ENCODE measurements around the gene PSMA4. TPM values are rescaled to one million over a fixed set of nuclear protein-coding genes. Genes with fewer than 3 reads are reported as not detected.

The PSMA4 gene
- total and polyA plus RNA-seq, 10 of the 15 experiments (the other 5 are each of a cell fraction or from before 2014, with no cell fraction given), result 210 to 1,221 (median 546) TPM

DNA sequence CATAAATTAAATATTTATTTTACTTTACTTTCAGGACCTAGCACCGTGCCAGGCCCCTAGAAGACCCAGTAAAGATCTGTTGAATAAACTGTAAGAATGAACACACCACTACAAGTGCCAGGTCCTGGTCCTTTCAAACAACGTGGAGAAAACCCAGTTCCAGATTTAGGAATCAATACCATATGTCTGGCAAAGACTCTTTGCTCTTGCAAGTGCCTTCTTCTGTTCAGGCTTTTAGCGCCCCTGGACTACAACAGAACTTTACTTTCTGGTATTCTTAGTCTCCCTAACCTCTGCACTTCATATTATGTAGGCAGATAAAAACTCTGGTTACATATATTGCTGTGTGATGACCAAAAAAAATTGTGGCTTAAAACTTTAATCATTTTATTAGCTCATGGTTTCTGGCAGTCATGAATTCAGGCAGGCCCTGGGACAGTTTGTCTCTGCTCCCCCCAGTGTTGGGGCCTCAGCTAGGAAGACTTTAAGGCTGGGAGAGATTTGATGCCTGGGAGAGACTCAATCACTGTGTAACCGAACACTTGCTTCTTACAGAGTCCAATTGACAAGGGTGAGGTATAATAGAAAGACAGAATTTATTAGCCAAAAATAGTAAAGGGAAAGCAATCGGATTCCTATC, 2.9 kb upstream of the PSMA4 start:
- SMC1A ChIA-PET (ENCODE audit: uncharacterized antibody, unreplicated experiment), result interaction anchor here (1.0 kb wide), 1 partner anchor 23 kb away, joined by 3 read pairs; no protein-coding TSS in a partner anchor
- ATAC-seq (no peak), FAIRE-seq (no peak), DNase-seq (ENCODE audit: low read depth, low spot score) (no peak)
- Histone ChIP-seq H2AFZ (ENCODE audit: control insufficient read depth, low read depth, low read length) (no peak overlapping the region), H4K20me1 (ENCODE audit: control insufficient read depth, insufficient read depth) (no peaks in the 10 kb centered on the region), H3K4me1 (ENCODE audit: control insufficient read depth, insufficient read depth, low read length) (no peaks in the 10 kb centered on the region; the same call in 1 of the 2 replicates), H3K9ac (ENCODE audit: control insufficient read depth, insufficient read depth, low read length) (no peak overlapping the region), H3K36me3 (ENCODE audit: control insufficient read depth in 2 of 2, insufficient read depth in 2 of 2, low read length in 1 of 2) (no peaks in the 10 kb centered on the region), H3K27ac (ENCODE audit: control insufficient read depth, insufficient read depth) (no peak overlapping the region), H3K9me3 (replicated peaks; ENCODE audit: control insufficient read depth, insufficient read depth, low read length) (no peaks in the 10 kb centered on the region), H3K79me2 (ENCODE audit: control insufficient read depth, insufficient read depth, low read length) (peaks cover 26% of the 10 kb centered on the region), H3K4me2 (ENCODE audit: control insufficient read depth, insufficient read depth) (no peak overlapping the region), H3K4me3 (no peak overlapping the region), H3K27me3 (replicated peaks in 1 of 2; ENCODE audit: control insufficient read depth in 2 of 2, insufficient read depth in 2 of 2, low read length in 1 of 2) (no peaks in the 10 kb centered on the region)
- in situ Hi-C loops (cut with MboI) (no loop called here), intact Hi-C loops (cut with micrococcal nuclease; ENCODE audit: unreplicated experiment) (no loop called here)
- POLR2A ChIA-PET, result no interaction called here
- CTCF ChIA-PET, result no interaction called here
- RAD21 ChIA-PET (ENCODE audit: unreplicated experiment), result no interaction called here
- 67% methylated on average over 5 of the region's 5 CpGs for WGBS (ENCODE audit: insufficient coverage, insufficient replicate concordance, low lambda C conversion rate, missing lambda C conversion rate)
- BruUV-seq (replicated peaks), result no TSS peak
- TF ChIP-seq, protein P1, sequence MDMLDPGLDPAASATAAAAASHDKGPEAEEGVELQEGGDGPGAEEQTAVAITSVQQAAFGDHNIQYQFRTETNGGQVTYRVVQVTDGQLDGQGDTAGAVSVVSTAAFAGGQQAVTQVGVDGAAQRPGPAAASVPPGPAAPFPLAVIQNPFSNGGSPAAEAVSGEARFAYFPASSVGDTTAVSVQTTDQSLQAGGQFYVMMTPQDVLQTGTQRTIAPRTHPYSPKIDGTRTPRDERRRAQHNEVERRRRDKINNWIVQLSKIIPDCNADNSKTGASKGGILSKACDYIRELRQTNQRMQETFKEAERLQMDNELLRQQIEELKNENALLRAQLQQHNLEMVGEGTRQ (IDR thresholded peaks at IDR 0.05; ENCODE audit: borderline replicate concordance, low read depth, low read length), result no peak
- TF ChIP-seq SREBF2 (IDR thresholded peaks at IDR 0.05; ENCODE audit: low read length) (no peak), FOS (IDR thresholded peaks at IDR 0.05; ENCODE audit: borderline replicate concordance, extremely low read depth, insufficient read length) (no peak), SIX5 (IDR thresholded peaks at IDR 0.05; ENCODE audit: low read depth, low read length, severe bottlenecking) (no peak), ZNF24 (IDR thresholded peaks at IDR 0.05) (no peak), PRDM15 (CRISPR knock-in tag; IDR thresholded peaks at IDR 0.05) (no peak), POLR2A (IDR thresholded peaks at IDR 0.05; ENCODE audit: low read depth, low read length) (no peak), ESRRA (IDR thresholded peaks at IDR 0.05; ENCODE audit: low read length) (no peak), CEBPZ (IDR thresholded peaks at IDR 0.05; ENCODE audit: low read depth, low read length) (no peak), BHLHE40 (IDR thresholded peaks at IDR 0.05; ENCODE audit: borderline replicate concordance in 1 of 2, low read depth in 2 of 2, low read length in 1 of 2) (no peak)
- TF ChIP-seq, protein P2, sequence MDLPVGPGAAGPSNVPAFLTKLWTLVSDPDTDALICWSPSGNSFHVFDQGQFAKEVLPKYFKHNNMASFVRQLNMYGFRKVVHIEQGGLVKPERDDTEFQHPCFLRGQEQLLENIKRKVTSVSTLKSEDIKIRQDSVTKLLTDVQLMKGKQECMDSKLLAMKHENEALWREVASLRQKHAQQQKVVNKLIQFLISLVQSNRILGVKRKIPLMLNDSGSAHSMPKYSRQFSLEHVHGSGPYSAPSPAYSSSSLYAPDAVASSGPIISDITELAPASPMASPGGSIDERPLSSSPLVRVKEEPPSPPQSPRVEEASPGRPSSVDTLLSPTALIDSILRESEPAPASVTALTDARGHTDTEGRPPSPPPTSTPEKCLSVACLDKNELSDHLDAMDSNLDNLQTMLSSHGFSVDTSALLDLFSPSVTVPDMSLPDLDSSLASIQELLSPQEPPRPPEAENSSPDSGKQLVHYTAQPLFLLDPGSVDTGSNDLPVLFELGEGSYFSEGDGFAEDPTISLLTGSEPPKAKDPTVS (IDR thresholded peaks at IDR 0.05; ENCODE audit: low read depth, low read length), result no peak
- TF ChIP-seq, protein P3, sequence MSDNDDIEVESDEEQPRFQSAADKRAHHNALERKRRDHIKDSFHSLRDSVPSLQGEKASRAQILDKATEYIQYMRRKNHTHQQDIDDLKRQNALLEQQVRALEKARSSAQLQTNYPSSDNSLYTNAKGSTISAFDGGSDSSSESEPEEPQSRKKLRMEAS (IDR thresholded peaks at IDR 0.05; ENCODE audit: low read depth, low read length), result no peak
